Activated CD4-positive, CD25-positive, alpha-beta regulatory T cell treated with anti-CD3 and anti-CD28 coated beads, Interleukin-2, amount 50 U/mL, for 72 hours (primary cell): ENCODE measurements around the gene SOX4.
"Not testable (repeated sequence)": the region's sequence is repeated elsewhere in the genome, so short reads cannot be mapped to it uniquely, and the experiment has no call there.

Experiments used
- DNase-seq: peaks from one replicate; pipeline ENCODE4 v3.0.0; 2021

SOX4 gene

GRCh38 chr6:21593412-21593926 lies at the start of gene SOX4:
Gene SOX4, plus strand, starts transcription at chr6:21593751. Its CDS starts 784 bp downstream, at chr6:21594535.
- peak; percentile 51 for DNase-seq

DNA sequence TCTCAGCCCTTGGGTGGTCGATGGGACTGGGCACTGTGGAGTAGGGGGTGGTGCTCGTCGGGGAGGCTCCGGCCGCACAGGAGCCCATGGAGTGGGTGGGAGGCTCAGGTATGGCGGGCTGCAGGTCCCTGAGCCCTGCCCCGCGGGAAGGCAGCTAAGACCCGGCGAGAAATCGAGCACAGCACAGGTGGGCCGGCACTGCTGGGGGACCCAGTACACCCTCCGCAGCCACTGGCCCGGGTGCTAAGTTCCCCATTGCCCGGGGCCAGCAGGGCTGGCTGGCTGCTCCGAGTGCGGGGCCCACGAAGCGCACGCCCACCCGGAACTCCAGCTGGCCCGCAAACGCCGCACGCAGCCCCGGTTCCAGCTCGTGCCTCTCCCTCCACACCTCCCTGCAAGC lies 41.3 kb upstream of the SOX4 start:
- not testable (repeated sequence) for DNase-seq

DNA sequence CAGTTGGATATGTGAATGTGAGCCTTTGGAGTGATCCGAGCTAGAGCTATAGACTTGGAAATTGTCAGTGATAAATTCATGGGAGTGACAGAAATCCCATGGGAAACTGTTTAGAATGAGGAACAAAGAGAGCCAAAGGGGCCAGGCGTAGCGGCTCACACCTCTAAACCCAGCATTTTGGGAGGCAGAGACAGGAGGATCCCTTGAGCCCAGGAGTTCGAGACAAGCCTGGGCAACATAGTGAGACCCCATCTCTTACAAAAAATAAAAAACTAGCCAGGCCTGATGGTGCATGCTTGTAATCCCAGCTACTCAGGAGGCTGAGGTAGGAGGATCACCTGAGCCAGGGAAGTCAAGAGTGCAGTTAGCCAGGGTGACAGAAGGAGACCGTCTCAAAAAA lies 39.3 kb upstream of the SOX4 start:
- no peak for DNase-seq

DNA sequence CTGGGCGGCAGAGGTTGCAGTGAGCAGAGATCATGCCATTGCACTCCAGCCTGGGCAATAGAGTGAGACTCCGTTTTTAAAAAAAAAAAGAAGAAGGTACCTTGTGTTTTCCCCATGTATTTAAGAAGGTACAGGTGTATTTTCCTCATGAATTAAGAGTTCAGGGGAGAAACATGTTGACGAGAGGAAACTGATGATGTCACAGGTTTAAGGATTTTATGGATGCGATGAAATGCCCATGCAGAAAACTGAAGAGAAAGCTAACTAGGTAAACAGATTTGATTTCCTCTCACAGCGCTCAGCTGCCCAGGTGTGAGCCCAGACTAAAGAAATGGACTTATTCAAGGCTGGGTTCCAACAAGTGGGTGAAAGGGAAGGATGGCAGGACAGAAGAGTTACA lies 38.4 kb upstream of the SOX4 start:
- DNase-seq: no peak

DNA sequence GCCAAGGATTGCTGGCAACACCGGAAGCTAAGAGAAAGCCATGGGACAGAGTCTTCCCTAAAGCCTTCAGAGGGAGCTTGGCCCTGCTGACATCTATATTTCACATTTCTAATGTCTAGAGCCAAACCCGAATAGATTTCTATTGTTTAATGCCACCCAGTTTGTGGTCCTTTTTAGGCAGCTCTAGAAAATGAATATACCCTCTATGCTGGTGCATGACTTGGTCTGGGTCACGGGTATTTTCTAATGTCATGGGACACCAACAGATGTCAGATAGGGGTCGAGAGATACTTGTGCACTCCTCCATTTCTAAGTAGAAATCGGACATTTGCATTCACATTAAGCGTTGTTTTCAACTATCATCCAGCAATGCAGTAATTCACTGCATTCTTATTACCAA lies 37.0 kb upstream of the SOX4 start:
- no peak for DNase-seq

DNA sequence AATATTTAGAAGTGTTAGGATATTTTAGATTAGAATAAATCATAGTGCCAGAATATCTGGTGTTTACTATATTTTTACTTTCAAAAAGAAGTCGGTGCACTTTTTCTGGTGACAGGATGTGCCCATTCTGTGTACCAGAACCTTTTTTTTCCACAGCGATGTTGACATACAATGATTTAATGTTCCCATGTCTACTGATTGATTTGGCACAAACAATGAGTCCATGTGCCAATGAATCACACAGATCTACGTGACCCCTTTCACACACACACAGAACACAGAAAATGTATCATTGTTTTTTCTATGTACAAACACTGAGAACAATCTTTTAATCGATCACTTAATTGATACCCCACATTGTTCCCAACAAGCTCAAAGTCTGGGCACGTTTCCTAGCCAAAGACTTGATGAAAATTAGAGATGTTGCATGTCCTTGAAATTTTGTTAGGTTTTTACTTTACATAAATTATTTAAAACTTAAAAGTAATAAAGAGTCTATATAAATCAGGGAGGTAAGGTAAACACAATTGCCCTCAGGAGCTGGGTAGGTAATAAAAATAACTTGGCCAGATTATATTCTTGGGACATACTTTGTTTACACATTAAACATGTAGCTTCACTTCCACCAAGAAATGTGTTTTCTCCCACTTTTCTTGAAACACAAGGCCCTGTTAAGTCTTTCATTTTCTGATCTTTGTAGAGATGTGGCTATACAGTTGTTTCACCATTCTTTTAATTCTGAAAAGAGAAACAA lies 36.4 kb upstream of the SOX4 start:
- DNase-seq: no peak

DNA sequence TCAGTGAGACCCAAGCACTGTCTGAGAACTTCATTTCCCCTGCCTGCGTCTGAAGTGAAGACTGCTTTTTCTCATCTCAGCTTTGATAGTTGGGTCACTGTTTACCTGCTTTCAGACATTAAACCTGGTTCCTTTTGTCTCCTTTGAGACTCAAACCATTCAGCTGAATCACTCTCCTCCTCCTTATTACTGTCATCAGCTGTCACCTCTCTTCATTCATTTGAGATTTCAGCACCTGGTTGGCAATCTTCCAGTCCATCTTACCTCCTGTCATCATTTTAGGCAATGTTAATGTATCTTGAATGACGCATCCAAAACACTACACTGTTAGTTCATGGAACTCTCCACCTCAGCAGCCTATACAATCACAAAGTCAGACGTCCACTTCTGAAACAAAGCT lies 34.3 kb upstream of the SOX4 start:
- DNase-seq: no peak

- no peak for DNase-seq
These were observed 33.3 kb upstream of the SOX4 start for GRCh38 chr6:21560249-21560648.

- no peak for DNase-seq
These were observed 28.1 kb upstream of the SOX4 start for GRCh38 chr6:21565431-21565830.

GRCh38 chr6:21578523-21578922 lies 15.0 kb upstream of the SOX4 start:
- DNase-seq: no peak

DNA sequence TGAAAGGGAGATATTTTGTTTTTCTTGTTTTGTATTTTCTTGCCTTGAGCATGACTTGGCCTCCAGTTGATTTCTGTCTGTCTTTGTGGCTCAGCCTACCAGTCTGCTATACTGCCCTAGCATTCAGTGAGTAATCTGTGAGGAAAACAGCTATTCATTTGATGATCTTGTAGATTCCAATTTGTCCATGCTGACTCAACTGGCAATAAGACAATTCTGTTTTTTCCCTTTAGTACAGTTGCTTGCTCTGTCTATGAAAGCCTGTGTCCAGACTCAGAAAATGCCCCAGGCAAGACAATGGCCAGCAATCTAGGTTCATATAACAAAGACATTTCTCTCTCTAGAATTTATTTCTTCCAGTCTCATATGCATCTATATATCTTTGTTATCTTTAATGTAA lies 10.9 kb upstream of the SOX4 start:
- DNase-seq: no peak

DNA sequence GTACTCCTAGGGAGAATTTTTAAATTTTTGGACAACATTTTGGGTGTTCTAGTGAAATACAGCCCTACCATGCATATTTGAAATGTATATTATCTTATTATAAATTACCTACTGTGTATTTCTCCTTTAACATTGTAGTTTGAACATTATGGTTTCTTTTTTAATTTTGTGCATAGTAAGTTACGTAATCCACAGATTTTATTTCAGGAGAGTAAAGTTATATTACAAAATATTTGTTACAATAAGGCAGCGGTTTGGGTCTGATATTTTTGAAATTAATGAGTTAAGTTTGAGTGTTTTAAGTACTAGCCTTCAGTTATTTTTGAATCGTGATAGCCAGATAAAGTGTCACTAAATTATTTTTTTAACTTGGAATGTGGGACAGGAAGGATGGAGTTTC lies 7.3 kb upstream of the SOX4 start:
- no peak for DNase-seq

DNA sequence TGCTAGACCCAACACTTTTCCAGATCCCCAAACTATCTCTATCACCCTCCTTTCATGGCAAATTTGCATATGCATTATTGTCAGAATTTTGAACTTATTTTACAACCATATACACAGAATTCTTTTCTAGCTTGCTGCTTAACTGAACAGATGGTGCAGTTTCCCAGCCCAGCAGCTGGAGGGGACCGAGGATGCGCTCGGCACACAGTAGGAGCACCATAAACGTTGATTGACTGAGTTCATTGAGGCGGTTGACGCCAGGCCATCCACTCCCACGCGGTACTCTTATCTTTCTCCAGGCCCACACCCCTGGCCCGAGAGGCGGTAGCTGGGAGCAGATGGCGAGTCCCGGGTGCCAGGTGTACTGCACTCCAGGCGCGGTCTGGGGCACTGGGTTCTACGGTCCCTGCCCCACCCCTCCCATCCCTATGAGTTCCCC lies 6.8 kb upstream of the SOX4 start:
- DNase-seq: no peak

GRCh38 chr6:21587179-21587960 lies 6.2 kb upstream of the SOX4 start:
- no peak for DNase-seq

DNA sequence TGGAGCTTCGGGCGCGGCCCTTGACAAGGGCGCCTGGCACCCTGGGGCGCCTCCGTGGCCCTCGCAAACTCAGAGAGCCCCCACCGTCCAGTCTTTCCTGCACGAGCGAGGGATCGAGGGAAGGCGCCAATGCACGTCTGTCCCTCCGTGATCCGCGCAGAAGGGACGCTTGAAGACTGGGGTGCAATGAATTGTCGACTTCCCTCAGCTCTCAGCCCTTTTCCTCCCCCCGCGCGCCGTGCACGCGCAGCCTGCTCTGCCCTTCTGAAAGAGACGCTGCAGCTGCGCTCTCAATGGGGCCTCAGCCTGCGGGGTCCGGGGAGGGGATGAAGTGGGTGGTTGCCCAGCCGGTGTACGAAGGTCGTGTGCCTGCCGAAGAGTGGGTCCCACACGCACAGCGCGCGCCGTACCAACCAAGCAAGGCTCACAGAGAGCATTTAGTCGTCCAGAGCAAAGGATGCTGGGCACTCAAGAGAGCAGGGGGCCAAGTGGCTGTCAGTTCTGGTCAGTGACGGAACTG lies 5.5 kb upstream of the SOX4 start:
- DNase-seq: peak; percentile 43

DNA sequence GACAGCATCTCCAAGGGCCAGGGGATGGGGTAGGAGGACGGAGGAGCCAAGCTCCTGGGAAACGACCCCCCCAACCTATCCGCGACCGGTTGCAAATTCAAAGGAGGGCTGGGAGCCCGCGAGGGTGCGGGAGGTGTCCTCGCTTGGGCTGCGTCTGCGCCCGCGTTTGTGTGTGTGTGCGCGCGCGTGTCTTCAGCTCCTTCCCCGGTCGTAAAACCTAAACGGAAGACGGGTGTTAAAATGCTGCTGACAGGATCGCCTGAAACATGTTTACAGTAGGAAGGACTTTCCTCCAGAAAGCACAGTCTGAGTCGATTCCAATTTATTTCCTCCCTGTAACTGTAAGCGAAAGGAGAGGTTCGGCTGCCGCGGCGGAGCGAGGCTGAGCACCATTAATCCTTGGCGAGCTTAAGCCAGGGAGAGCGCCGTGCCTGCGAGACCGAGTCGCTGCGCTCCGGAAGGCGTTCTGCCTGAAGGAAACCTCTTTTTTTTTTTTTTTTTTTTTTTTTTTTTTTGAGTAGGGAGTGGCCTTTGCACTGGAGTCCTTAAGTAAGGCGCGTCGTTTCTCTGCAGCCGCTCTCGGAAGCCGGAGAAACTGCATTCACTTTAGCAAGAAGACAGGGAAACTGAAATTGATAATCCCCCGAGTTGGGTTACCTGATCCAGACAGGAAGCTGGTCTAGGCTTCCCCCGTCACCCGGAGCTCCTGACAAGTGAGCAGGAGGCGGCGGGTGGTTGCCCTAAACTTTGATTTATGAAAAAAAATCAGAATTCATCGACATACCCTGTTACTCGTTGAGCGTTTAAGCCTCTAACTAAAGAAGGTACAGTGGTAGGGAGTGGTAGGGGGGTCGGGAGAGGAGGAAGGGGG lies 4.8 kb upstream of the SOX4 start:
- peak; percentile 44 for DNase-seq

DNA sequence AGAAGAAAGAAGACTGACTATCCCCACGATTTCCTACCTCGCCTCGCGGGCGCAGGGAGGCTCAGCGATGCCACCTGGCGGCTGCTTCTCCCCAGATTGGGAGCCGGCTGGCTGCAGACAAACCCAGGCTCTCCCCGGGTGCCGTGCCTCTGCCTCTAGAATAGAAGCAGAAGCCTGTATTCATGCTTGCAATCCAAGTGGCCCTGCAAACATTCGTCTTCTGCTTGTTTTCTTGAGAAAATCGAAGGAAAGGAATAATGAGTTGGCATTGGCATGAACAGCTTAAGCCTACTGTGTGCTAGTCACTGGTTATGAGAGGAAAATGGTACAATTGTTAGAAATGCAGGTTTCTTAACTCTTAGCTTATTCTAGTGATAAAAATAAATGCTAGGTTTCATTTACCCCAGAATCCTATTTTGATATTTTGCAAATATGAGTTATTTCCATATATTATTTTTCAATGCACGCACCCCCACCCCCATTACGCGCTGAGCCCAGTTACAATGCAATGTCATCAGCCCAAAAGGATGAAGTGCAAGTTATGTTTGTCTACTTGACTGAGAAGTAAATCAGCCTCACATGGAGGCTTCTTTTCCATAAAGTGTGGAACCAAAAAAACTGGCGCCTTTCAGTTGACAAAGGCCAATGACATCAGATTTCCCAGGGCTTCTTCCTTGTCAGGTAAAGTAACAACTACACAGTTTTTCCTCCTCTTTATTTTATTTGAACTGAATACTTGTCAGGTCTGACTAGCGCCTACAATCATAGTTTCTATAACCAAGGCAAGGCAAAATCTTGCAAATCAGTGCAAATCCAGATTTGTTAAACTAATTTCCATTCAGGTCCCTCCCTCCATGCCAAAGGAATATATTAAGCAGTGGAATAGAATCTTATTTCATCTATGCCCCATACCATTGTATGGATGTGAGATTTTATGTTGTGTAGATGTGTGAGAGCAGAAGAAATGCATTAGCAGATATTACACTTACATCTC lies 3.9 kb upstream of the SOX4 start:
- peak; percentile 82 for DNase-seq

GRCh38 chr6:21590346-21590745 lies 3.2 kb upstream of the SOX4 start:
- no peak for DNase-seq

GRCh38 chr6:21591446-21591845 lies 2.1 kb upstream of the SOX4 start:
- no peak for DNase-seq

- no peak for DNase-seq
These were observed 598 bp upstream of the SOX4 start for GRCh38 chr6:21592953-21593352.

GRCh38 chr6:21593927-21594415 lies 420 bp downstream of the SOX4 start:
- no peak for DNase-seq
